ENCODE results near the gene OST4. TPM values are rescaled to one million over a fixed set of nuclear protein-coding genes. Genes with fewer than 3 reads are reported as not detected.

OST4 gene
- total RNA-seq, 1 experiment from 2014 or later: 257 TPM

- ChIA-PET POLR2A (interaction anchor here (0.9 kb wide), 1 partner anchor 189 kb away, joined by 3 read pairs; the partner anchor contains the start of gene TRIM54), CTCF (interaction anchor here (0.6 to 10.4 kb wide), 2 partner anchors 10 to 187 kb away, joined by 3 to 96 read pairs; partner anchors contain the start of gene TRIM54)
Observed at GRCh38 chr2:27093430-27094352, 22.2 kb upstream of the OST4 start.

GRCh38 chr2:27092696-27093429 lies 21.4 kb upstream of the OST4 start:
- ChIA-PET CTCF (no interaction called here), POLR2A (interaction anchor here (0.9 kb wide), 1 partner anchor 190 kb away, joined by 3 read pairs; the partner anchor contains the start of gene TRIM54)
- no peak for DNase-seq (ENCODE audit: unreplicated experiment)
- TF ChIP-seq CTCF (IDR thresholded peaks at IDR 0.05; ENCODE audit: unreplicated experiment): no peak
- BruUV-seq (replicated peaks): no TSS peak
- no peaks in the 10 kb centered on the region for H3K4me1 Mint-ChIP-seq (ENCODE audit: insufficient read depth, unreplicated experiment)
- no peaks in the 10 kb centered on the region for H3K36me3 Mint-ChIP-seq (ENCODE audit: insufficient read depth, unreplicated experiment)
- no peak overlapping the region for H3K4me3 Mint-ChIP-seq (ENCODE audit: unreplicated experiment)
- no peaks in the 10 kb centered on the region for H3K9me3 Mint-ChIP-seq (ENCODE audit: unreplicated experiment)
- H3K27ac Mint-ChIP-seq (ENCODE audit: low read depth, unreplicated experiment): no peak overlapping the region
- H3K27me3 Mint-ChIP-seq (ENCODE audit: insufficient read depth, unreplicated experiment): no peaks in the 10 kb centered on the region
- intact Hi-C loops (cut with micrococcal nuclease): no loop called here

More at GRCh38 chr2:27093430-27094352, 22.2 kb upstream of the OST4 start:
- TF ChIP-seq CTCF (IDR thresholded peaks at IDR 0.05; ENCODE audit: unreplicated experiment): no peak
- Mint-ChIP-seq H3K27ac (ENCODE audit: low read depth, unreplicated experiment) (no peak overlapping the region), H3K36me3 (ENCODE audit: insufficient read depth, unreplicated experiment) (no peaks in the 10 kb centered on the region), H3K27me3 (ENCODE audit: insufficient read depth, unreplicated experiment) (no peaks in the 10 kb centered on the region), H3K9me3 (ENCODE audit: unreplicated experiment) (no peaks in the 10 kb centered on the region), H3K4me3 (ENCODE audit: unreplicated experiment) (no peak overlapping the region), H3K4me1 (ENCODE audit: insufficient read depth, unreplicated experiment) (no peaks in the 10 kb centered on the region)
- no TSS peak for BruUV-seq (replicated peaks)
- intact Hi-C loops (cut with micrococcal nuclease): no loop called here
- DNase-seq (ENCODE audit: unreplicated experiment): no peak

DNA sequence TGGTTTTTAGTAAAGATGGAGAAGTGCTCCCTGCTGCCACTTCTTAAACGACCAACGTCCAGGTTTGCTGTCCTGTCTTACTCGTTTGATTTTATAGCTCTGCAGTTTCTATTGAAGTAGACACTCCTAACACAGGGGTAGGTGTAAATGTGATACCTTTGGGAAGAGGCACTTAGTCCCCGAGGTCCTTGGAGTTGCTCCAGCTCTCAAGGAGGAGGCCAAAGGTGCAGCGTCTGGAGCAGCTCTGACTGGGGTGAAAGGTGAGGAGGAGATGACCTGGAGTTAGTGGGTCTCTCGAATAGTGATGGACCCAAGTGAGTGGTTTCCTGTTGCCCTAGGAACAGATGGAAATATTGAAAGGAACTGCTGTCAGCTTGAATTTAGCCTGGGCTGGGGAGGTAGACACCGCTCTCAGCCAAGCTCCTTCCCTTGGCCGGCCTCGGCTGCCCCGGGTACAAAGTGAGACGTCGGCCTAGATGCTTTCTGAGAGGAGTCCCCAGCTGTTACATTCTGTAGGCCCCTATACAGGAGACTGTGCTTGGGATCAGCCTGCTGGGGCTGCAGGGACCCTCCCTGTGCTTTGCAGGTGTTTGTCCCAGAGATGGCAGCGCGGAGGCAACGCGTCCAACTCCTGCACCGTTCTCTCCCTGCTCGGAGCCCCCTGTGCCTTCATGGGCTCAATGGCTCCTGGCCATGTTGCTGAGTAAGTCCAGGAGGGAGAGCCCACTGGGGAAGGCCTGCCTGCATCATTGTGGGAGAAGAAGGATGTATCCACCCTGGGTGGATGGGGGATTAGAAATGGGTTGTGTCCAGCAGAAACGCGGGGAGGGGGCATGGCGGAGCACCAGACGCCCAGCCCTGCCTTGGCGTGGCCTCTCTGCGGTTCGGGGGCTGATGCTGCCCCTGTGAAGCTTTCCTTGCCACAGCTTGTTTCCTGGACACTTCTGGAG lies 20.6 kb upstream of the OST4 start:
- intact Hi-C loops (cut with micrococcal nuclease): no loop called here
- no TSS peak for BruUV-seq (replicated peaks)
- H3K27me3 Mint-ChIP-seq (ENCODE audit: insufficient read depth, unreplicated experiment): no peaks in the 10 kb centered on the region
- no peaks in the 10 kb centered on the region for H3K9me3 Mint-ChIP-seq (ENCODE audit: unreplicated experiment)
- no peak overlapping the region for H3K27ac Mint-ChIP-seq (ENCODE audit: low read depth, unreplicated experiment)
- H3K4me1 Mint-ChIP-seq (ENCODE audit: insufficient read depth, unreplicated experiment): no peaks in the 10 kb centered on the region
- H3K36me3 Mint-ChIP-seq (ENCODE audit: insufficient read depth, unreplicated experiment): no peaks in the 10 kb centered on the region
- no peak for TF ChIP-seq CTCF (IDR thresholded peaks at IDR 0.05; ENCODE audit: unreplicated experiment)
- CTCF ChIA-PET: interaction anchor here (1.2 kb wide), 1 partner anchor 8 kb away, joined by 4 read pairs; no protein-coding TSS in a partner anchor
- H3K4me3 Mint-ChIP-seq (ENCODE audit: unreplicated experiment): no peak overlapping the region
- POLR2A ChIA-PET: no interaction called here
- DNase-seq (ENCODE audit: unreplicated experiment): no peak

Data from MCF 10A (cell line).